Upper lobe of left lung (tissue), 6 donors: ENCODE measurements around the gene PID1. TPM values are rescaled to one million over a fixed set of nuclear protein-coding genes. Genes with fewer than 3 reads are reported as not detected.

ENCODE experiments used
- ATAC-seq, 2 donors: fragments of 200-7000 bp; cut with Tn5 transposase; one replicate each; pipeline ENCODE4 v1.9.1; 2022; ENCODE audit warnings: mild to moderate bottlenecking in 2 of 2, moderate library complexity in 2 of 2; ENCODE audit not compliant: low FRiP score in 2 of 2
- DNase-seq, 2 donors: peaks; one replicate each; pipeline ENCODE4 v3.0.0-alpha.2; 2019 to 2020
- H3K27ac ChIP-seq, 4 donors: fragments of 200-600 bp; sonication (generic); one replicate each; pipeline ENCODE4 v1.5.1; 2016 to 2019
- H3K27me3 ChIP-seq, 4 donors: fragments of 200-600 bp; sonication (generic); one replicate each; pipeline ENCODE4 v1.5.1; 2017 to 2019
- H3K36me3 ChIP-seq, 4 donors: fragments of 200-600 bp; sonication (generic); one replicate each; pipeline ENCODE4 v1.5.1; 2016 to 2019
- H3K4me1 ChIP-seq, 4 donors: fragments of 200-600 bp; sonication (generic); one replicate each; pipeline ENCODE4 v1.5.1; 2018 to 2019
- H3K4me3 ChIP-seq, 4 donors: fragments of 200-600 bp; sonication (generic); one replicate each; pipeline ENCODE4 v1.5.1; 2017 to 2019; ENCODE audit warnings: mild to moderate bottlenecking in 2 of 4, moderate library complexity in 1 of 4
- H3K9me3 ChIP-seq, 4 donors: fragments of 200-600 bp; sonication (generic); one replicate each; pipeline ENCODE4 v1.5.1; 2018 to 2019
- EP300 ChIP-seq, 4 donors: sonication (generic); formaldehyde crosslinking; IDR thresholded peaks; one replicate each; pipeline ENCODE4 v1.5.1; 2017; ENCODE audit warnings: antibody characterized with exemption in 4 of 4, control low read depth in 2 of 4
- POLR2A ChIP-seq, 4 donors: fragments of 450-650 bp; IDR thresholded peaks; one replicate each; pipeline ENCODE4 v1.5.1; 2016 to 2017; ENCODE audit warnings: antibody characterized with exemption in 4 of 4, mild to moderate bottlenecking in 2 of 4
- POLR2AphosphoS5 ChIP-seq, 2 donors: sonication (generic); formaldehyde crosslinking; IDR thresholded peaks; one replicate each; pipeline ENCODE4 v1.5.1; 2017; ENCODE audit warnings: antibody characterized with exemption in 2 of 2
- WGBS, 2 donors: methylation state at CpG; one replicate each; pipeline ENCODE4 v1.1.5; 2017 to 2018; 5-methylcytosine and 5-hydroxymethylcytosine counted together
- total RNA-seq, 6 donors: library from RNA; depleted of rRNA in 4 of 6; stranded (reverse); fragments of >200 nt in 4 of 6; gene quantifications; one replicate each; pipeline versions ENCODE4 v1.1.0 to v1.2.1, GENCODE V29; 2016 to 2021
- TF ChIP-seq, protein P1 (sequence below), 6 experiments: fragments of 450-650 bp in 4 of 6; fragments of 200-600 bp in 2 of 6; sonication (generic) in 2 of 6; IDR thresholded peaks; one replicate each; pipeline ENCODE4 v1.5.1; 2016 to 2019; ENCODE audit warnings: antibody characterized with exemption in 6 of 6
- donor health status: DM: no; HTN: no; CAD: no; lungs with moderate emphysema.
- donor health status: DM: no; HTN: yes; CAD: no; lungs with severe emphysema.

PID1 gene
- total RNA-seq, 6 donors from 2014 or later: 20.8 to 59.7 (median 39.8) TPM

DNA sequence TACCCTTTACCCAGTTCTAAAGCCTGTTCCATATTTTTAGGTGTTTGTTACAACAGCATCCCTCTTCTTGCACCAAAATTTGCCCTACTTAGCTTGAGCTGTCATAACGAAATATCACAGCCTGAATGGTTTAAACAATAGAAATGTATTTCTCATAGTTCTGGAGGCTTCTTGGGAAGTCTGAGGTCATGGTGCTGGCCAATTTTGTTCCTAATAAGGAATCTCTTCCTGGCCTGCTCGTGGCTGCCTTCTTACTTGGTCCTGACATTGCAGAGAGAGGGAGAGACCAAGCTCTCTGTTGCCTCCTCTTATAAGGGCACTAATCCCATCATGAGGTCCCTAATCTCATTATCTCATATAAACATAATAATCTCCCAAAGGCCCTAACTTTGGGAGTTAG lies 267.8 kb downstream of the PID1 start:
- ATAC-seq: no peak
- 22 to 37% methylated on average over 2 of the region's 2 CpGs for WGBS, 2 donors
- no peak for DNase-seq
- TF ChIP-seq POLR2AphosphoS5 (IDR thresholded peaks at IDR 0.05): no peak
- TF ChIP-seq, protein P1, sequence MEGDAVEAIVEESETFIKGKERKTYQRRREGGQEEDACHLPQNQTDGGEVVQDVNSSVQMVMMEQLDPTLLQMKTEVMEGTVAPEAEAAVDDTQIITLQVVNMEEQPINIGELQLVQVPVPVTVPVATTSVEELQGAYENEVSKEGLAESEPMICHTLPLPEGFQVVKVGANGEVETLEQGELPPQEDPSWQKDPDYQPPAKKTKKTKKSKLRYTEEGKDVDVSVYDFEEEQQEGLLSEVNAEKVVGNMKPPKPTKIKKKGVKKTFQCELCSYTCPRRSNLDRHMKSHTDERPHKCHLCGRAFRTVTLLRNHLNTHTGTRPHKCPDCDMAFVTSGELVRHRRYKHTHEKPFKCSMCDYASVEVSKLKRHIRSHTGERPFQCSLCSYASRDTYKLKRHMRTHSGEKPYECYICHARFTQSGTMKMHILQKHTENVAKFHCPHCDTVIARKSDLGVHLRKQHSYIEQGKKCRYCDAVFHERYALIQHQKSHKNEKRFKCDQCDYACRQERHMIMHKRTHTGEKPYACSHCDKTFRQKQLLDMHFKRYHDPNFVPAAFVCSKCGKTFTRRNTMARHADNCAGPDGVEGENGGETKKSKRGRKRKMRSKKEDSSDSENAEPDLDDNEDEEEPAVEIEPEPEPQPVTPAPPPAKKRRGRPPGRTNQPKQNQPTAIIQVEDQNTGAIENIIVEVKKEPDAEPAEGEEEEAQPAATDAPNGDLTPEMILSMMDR (IDR thresholded peaks at IDR 0.05): no peak
- TF ChIP-seq POLR2A (IDR thresholded peaks at IDR 0.05): no peak
- no peak for TF ChIP-seq EP300 (IDR thresholded peaks at IDR 0.05)
- Histone ChIP-seq H3K4me1 (no peaks in the 10 kb centered on the region), H3K27me3 (no peaks in the 10 kb centered on the region), H3K36me3 (no peaks in the 10 kb centered on the region), H3K4me3 (no peak overlapping the region), H3K9me3 (peaks cover 0 to 16% (median 10%) of the 10 kb centered on the region in 4 donors), H3K27ac (no peak overlapping the region)

DNA sequence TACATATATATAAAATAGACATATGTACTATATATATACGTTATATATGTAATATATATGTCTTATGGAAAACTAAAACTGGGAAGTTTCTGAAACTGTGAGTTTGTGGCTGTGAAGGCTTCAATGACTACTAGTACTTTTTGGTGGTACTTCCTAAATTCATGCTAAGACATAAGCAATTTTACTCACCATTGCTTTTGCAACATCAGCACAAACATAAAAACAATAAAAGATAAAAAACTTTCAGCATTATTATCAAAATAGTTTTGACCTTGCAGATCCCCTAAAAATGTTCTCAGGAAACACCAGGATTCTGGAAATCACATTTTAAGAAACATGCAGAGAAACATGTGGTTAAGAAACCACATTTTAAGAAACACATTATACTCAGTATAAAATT lies 269.9 kb downstream of the PID1 start:
- 73 to 76% methylated on average over 1 of the region's 1 CpG for WGBS, 2 donors

DNA sequence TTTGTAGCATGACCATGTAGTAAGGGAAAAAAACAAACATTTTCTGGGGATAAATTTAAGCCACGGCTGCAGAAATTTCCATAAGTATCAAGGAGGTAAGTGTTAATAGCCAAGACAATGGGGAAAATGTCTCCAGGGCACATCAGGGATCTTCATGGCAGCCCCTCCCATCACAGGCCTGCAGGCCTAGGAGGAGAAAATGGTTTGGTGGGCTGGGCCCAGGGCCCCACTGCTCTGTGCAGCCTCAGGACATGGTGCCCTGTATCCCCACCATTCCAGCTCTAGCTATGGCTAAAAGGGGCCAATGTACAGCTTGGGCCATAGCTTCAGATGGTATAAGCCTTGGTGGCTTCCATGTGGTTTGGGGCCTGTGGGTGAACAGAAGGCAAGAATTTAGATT lies 271.8 kb downstream of the PID1 start:
- no peak for ATAC-seq
- Histone ChIP-seq H3K36me3 (no peaks in the 10 kb centered on the region), H3K4me3 (no peak overlapping the region), H3K27ac (no peak overlapping the region), H3K4me1 (no peaks in the 10 kb centered on the region), H3K27me3 (no peaks in the 10 kb centered on the region), H3K9me3 (peaks cover 0 to 16% (median 10%) of the 10 kb centered on the region in 4 donors)
- TF ChIP-seq POLR2AphosphoS5 (IDR thresholded peaks at IDR 0.05) (no peak), EP300 (IDR thresholded peaks at IDR 0.05) (no peak), POLR2A (IDR thresholded peaks at IDR 0.05) (no peak)
- TF ChIP-seq, protein P1 (IDR thresholded peaks at IDR 0.05): no peak
- 43 to 82% methylated on average over 1 of the region's 1 CpG for WGBS, 2 donors
- no peak for DNase-seq

More for the DNA sequence above, 269.9 kb downstream of the PID1 start:
- TF ChIP-seq, protein P1 (IDR thresholded peaks at IDR 0.05): no peak
- TF ChIP-seq POLR2A (IDR thresholded peaks at IDR 0.05) (no peak), POLR2AphosphoS5 (IDR thresholded peaks at IDR 0.05) (no peak), EP300 (IDR thresholded peaks at IDR 0.05) (no peak)
- H3K27ac ChIP-seq: no peak overlapping the region
- H3K4me1 ChIP-seq: no peaks in the 10 kb centered on the region
- peaks cover 0 to 16% (median 10%) of the 10 kb centered on the region in 4 donors for H3K9me3 ChIP-seq
- no peaks in the 10 kb centered on the region for H3K27me3 ChIP-seq
- no peak for ATAC-seq
- no peaks in the 10 kb centered on the region for H3K36me3 ChIP-seq
- no peak for DNase-seq
- H3K4me3 ChIP-seq: no peak overlapping the region

DNA sequence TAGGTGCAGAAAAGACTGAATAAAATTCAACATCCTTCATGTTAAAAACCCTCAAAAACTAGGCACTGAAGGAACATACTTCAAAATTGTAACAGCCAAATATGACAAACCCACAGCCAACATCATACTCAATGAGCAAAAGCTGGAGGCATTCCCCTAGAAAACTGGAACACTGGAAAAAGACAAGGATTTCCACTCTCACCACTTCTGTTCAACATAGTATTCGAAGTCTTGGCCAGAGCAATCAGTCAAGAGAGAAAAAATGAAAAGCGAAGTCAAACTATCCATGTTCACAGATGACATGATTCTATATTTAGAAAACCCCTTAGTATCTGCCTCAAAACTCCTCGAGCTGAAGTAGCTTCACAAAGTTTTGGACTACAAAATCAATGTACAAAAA lies 282.3 kb downstream of the PID1 start:
- H3K36me3 ChIP-seq: no peaks in the 10 kb centered on the region
- H3K4me1 ChIP-seq: no peaks in the 10 kb centered on the region
- no peak overlapping the region for H3K27ac ChIP-seq
- H3K4me3 ChIP-seq: no peak overlapping the region
- no peak for TF ChIP-seq POLR2A (IDR thresholded peaks at IDR 0.05)
- TF ChIP-seq, protein P1 (IDR thresholded peaks at IDR 0.05): no peak
- no peak for TF ChIP-seq POLR2AphosphoS5 (IDR thresholded peaks at IDR 0.05)
- no peak for TF ChIP-seq EP300 (IDR thresholded peaks at IDR 0.05)
- 50 to 53% methylated on average over 3 of the region's 3 CpGs for WGBS, 2 donors
- ATAC-seq (no peak), DNase-seq (no peak)
- peaks cover 0 to 13% (median 0%) of the 10 kb centered on the region in 4 donors for H3K9me3 ChIP-seq
- H3K27me3 ChIP-seq: no peaks in the 10 kb centered on the region

DNA sequence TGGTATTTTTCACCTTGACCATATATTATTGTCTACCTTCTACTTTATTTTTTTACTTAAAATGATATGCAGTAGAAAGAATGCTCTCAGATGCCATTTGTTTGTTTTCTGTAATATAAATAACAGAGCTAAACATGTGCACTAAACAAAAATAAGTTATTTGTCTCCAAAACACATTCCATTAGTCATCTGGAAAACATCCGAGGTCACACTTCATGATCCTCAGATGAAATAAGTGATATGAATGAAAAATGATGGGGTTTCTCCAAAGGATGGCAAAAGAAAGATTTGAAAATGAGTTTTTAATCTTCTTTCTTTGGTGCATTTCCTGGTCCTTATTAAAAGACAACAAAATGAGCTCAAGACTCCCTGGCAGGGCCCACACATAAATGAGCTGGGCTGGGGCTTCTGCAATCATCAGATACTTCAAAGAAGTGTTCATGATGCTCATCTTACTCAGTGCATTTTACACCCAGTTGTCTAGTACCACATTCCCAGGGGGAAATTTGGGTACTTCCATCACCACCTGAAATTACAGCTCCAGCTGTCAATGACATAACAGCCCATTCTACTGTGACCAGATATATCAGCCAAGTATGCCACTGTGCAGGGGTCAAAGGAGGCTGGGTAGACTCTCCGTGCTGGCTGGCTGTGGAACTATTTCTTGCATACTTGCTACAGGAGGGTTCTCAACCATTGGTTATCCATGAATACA lies 283.5 kb downstream of the PID1 start:
- ATAC-seq (no peak), DNase-seq (no peak)
- Histone ChIP-seq H3K27ac (no peak overlapping the region), H3K9me3 (peaks cover 0 to 12% (median 0%) of the 10 kb centered on the region in 4 donors), H3K36me3 (no peaks in the 10 kb centered on the region), H3K4me1 (no peaks in the 10 kb centered on the region), H3K27me3 (no peaks in the 10 kb centered on the region), H3K4me3 (no peak overlapping the region)
- TF ChIP-seq, protein P1 (IDR thresholded peaks at IDR 0.05): no peak
- TF ChIP-seq POLR2A (IDR thresholded peaks at IDR 0.05): no peak
- TF ChIP-seq POLR2AphosphoS5 (IDR thresholded peaks at IDR 0.05): no peak
- no peak for TF ChIP-seq EP300 (IDR thresholded peaks at IDR 0.05)
- WGBS, 2 donors: 61 to 72% methylated on average over 2 of the region's 2 CpGs
